ENCODE measurements around the gene SLC35A1.

Gene SLC35A1

GRCh38 chr6:87522686-87523085 is 49.9 kb downstream of the SLC35A1 start:
- no peak for DNase-seq (ENCODE audit: low read depth, low spot score)

GRCh38 chr6:87529221-87529620 is 56.4 kb downstream of the SLC35A1 start:
- no peak for DNase-seq (ENCODE audit: low read depth, low spot score)

GRCh38 chr6:87534377-87535047 is 61.7 kb downstream of the SLC35A1 start:
- no peak for DNase-seq (ENCODE audit: low read depth, low spot score)

- DNase-seq (ENCODE audit: low read depth, low spot score) = no peak
Measured at GRCh38 chr6:87538510-87539260, 65.9 kb downstream of the SLC35A1 start.

- peak; percentile 1 for DNase-seq (ENCODE audit: low read depth, low spot score)
Measured at GRCh38 chr6:87539554-87539953, 66.8 kb downstream of the SLC35A1 start.

- no peak for DNase-seq (ENCODE audit: low read depth, low spot score)
Measured at GRCh38 chr6:87540539-87540938, 67.8 kb downstream of the SLC35A1 start.

- DNase-seq (ENCODE audit: low read depth, low spot score) = no peak
Measured at GRCh38 chr6:87541041-87541440, 68.3 kb downstream of the SLC35A1 start.

GRCh38 chr6:87541744-87542143 is 69.0 kb downstream of the SLC35A1 start:
- DNase-seq (ENCODE audit: low read depth, low spot score) = no peak

- DNase-seq (ENCODE audit: low read depth, low spot score) = no peak
Measured at GRCh38 chr6:87543696-87544473, 71.1 kb downstream of the SLC35A1 start.

GRCh38 chr6:87544474-87544735 is 71.6 kb downstream of the SLC35A1 start:
- DNase-seq (ENCODE audit: low read depth, low spot score) = no peak

GRCh38 chr6:87551799-87552198 is 79.0 kb downstream of the SLC35A1 start:
- DNase-seq (ENCODE audit: low read depth, low spot score) = no peak

- no peak for DNase-seq (ENCODE audit: low read depth, low spot score)
Measured at GRCh38 chr6:87553159-87553765, 80.5 kb downstream of the SLC35A1 start.

GRCh38 chr6:87555506-87555905 is 82.7 kb downstream of the SLC35A1 start:
- no peak for DNase-seq (ENCODE audit: low read depth, low spot score)

- no peak for DNase-seq (ENCODE audit: low read depth, low spot score)
Measured at GRCh38 chr6:87558446-87558845, 85.7 kb downstream of the SLC35A1 start.

- DNase-seq (ENCODE audit: low read depth, low spot score) = no peak
Measured at GRCh38 chr6:87561017-87561416, 88.2 kb downstream of the SLC35A1 start.
